GM12874 (cell line): ENCODE results near the gene ATP2B1.

Experiments
- CTCF ChIP-seq: IDR thresholded peaks from 2 replicates; pipeline ENCODE4 v1.5.1; 2011; ENCODE audit warnings: low read depth, mild to moderate bottlenecking, control low read depth, low read length, moderate library complexity; ENCODE audit not compliant: insufficient read depth

The ATP2B1 gene

DNA sequence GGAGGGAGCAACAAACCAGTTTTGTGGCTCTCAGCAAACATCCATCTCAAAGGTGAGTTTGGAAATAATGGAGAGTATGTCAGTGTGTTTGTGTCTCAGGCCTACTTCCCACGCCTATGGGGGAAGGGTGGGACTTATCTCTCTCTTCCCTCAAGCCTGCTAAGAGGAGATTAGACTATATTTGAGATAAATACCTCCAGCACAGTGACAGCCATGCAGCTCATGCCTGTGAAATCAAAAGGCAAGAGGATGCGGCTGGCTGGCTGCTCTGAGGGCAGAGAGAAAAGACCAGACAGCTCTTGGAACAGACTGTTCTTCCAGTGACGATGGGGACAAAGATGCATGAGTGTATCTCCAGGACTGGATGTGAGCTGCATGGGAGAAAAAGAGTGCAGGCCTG lies 168.1 kb downstream of the ATP2B1 start:
- TF ChIP-seq CTCF, result no peak

- TF ChIP-seq CTCF, result no peak
These were observed 169.0 kb downstream of the ATP2B1 start for GRCh38 chr12:89539426-89540223.

GRCh38 chr12:89538897-89539296 lies 169.7 kb downstream of the ATP2B1 start:
- no peak for TF ChIP-seq CTCF
